ENCODE measurements around the gene CD9.
"Not testable (repeated sequence)": the region's sequence is repeated elsewhere in the genome, so short reads cannot be mapped to it uniquely, and the experiment has no call there.

Gene CD9

DNA sequence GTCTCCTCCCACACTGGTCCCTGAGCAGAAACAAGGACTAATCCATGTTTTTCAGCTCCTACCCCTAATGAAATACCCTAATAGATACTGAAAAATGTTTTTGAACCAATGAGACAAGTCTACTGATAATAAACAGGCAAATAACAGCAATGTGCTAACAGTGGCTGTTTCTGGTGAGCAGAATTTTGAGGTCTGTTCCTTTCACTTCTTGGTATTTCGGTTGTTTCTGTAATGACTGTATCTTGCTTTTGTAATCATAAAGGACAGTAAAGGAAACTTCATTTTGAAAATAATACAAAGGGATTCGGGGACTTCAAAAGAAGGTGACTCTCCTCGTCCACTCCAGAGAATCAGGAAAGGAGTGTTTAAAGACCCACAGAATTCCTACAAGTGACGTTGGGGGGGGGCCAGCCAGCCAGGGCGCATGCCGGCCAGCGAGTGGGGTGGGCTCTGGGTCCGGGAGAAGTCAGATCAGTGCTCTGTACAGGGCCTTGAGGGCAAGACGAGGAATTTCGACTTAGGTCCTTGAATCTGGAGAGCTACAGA, 1.1 kb upstream of the CD9 start:
- no peak for DNase-seq (ENCODE audit: low read depth in 2 of 2, low spot score in 1 of 2)

DNA sequence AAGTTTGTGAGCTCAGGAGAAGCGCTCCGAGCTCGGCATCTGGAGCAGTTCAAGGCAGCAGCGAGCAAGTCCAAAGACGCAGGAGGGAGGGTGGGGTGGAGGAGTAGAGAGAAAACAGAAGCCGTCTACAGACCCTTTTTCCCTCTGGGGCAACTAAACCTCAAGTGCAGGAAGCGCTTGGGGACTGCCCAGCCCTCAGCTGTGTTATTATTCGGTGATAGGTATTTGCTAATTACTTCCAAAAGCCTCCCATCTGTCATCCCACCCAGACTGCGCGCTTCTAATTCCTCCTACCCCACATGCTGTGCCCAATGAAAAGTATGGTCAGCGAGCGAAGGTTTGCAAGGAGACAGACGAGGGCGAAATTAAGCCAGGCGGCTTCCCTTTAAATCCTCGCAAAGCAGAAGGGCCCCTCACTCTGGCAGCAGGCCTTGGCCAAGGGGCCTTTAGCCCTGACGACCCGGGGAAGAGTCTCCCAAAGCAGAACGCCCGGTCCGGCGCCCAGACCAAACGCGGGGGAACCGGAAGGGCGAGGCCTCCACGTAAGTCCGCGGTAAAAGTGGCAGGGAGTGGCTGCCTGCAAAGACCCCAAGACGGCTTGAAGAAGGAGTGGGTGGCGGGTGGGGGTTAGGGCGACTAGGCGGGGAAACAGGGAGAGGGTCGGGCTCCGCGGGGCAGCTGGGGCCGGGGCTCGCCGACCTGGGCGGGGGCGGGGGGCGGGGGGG, 507 bp upstream of the CD9 start:
- no peak for DNase-seq (ENCODE audit: low read depth in 2 of 2, low spot score in 1 of 2)

DNA sequence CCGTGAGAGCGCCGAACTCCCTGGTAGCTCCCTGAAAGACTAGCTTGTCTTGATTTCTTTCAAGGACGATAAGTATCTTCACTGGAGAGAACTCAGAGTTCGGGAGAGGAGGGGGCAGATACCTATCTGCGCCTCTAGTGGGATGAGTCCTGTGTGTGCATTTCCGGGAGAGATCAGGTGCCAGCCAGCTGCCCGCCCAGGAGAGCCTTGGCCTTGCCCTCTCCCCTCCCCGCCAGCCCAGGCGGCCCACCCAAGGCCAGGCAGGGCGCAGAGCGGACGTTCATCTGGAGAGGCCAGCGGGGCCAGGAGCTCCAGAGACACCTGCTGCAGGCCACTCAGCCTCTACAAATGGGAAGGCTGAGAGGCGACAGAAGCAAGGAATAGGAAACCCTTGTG, 1.0 kb downstream of the CD9 start:
- no peak for DNase-seq (ENCODE audit: low read depth in 2 of 2, low spot score in 1 of 2)

DNA sequence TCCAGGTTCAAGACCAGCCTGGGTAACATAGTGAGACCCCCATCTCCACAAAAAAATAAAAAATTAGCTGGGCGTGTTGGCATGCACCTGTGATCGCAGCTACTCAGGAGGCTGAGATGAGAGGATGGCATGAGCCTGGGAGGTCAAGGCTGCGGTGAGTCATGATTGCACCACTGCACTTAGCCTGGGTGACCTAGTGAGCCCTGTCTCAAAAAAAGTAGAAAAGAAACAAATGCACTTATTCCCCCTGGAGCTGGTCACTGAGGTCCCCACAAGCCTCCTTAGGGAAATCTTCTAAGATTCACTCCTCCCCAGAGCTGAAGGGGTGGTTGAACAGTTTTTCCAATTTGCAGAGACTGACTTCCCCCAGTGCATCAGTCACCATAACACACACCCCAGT, 1.6 kb downstream of the CD9 start:
- no peak for DNase-seq (ENCODE audit: low read depth in 2 of 2, low spot score in 1 of 2)

DNA sequence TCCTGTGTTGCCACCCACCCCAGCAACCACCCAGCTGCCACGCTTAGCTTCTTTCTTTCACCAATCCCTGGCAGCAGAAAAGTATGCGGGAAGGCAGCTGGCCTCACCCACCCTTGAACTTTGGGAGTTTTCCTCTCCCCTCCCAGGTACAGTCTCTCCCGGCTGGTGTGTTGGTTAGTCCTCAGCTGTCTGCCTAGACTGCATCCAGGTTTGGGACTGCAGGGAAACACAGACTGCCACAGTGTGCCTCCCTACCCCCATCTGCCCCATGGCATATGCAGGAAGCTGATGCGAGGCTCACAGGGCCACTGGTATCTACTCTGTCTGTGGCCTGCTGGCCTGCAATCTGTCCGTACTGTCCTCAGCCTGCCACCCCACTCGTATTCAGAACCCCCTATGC, 2.1 kb downstream of the CD9 start:
- no peak for DNase-seq (ENCODE audit: low read depth in 2 of 2, low spot score in 1 of 2)

DNA sequence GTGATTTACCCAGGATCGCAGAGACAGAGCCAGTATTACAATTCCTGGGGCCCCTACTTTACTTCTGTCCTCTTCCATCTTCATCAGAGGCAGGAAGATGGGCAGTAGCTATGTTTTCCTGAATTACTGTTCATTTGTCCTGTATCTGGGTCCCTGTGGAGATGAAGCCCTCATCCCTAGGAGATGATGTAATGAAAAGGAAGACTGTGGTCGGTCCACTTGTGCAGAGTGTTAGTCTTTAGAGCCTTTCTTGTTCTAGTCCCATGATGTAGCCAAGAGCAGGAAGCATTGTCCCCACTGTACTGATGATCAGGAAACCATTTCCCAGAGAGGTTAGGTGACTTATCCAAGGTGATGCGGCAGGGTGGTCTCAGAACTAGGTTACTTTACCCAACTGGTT, 2.6 kb downstream of the CD9 start:
- no peak for DNase-seq (ENCODE audit: low read depth in 2 of 2, low spot score in 1 of 2)

DNA sequence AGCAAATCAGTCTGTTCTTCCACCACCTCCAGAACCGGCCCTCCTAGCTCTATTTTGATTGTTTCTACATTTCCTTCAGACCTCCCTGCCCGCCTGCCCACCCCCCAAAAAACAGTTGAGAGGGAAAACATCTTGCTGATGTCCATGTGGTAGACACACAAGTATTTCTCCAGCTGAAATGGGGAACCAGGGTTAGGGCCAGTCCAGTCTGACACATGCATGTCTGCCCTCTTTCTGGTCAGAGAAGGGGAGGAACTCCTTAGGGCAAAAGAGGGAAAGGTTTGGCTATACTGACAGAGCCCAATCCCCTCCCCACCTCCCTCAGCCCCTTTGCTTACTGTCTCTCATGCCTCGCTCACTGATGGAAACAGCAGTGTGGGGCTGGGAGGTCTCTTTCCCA, 3.4 kb downstream of the CD9 start:
- DNase-seq (ENCODE audit: low read depth in 2 of 2, low spot score in 1 of 2) = no peak

DNA sequence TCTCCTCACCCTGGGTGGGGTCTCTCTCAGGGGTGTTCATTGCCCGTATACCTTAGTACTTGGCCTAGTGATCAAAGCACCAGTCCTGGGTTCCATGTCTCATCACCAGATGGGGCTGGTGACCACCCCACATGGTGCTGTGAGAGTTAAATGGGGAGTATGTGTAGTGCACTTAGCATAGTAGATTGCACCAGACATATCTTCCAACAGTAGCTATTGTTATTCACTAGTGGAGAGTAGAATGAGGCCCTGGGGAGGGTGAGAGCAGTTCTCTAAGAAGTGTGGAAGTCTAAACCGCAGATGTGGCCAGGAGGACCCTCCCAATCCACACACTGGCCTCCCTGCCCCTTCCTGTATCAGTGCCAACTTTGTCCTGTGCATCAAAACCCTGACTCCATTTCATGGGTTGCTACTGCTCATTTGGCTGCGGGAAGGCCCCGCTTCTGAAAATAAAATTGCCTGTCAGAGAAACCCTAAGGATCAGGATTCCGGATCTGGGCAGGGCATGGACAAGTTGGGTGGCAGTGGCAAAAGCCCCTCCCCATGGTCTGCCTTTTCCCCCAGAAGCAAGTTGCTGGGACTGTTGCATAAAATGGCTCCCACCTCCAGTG, 4.4 kb downstream of the CD9 start:
- no peak for DNase-seq (ENCODE audit: low read depth in 2 of 2, low spot score in 1 of 2)

DNA sequence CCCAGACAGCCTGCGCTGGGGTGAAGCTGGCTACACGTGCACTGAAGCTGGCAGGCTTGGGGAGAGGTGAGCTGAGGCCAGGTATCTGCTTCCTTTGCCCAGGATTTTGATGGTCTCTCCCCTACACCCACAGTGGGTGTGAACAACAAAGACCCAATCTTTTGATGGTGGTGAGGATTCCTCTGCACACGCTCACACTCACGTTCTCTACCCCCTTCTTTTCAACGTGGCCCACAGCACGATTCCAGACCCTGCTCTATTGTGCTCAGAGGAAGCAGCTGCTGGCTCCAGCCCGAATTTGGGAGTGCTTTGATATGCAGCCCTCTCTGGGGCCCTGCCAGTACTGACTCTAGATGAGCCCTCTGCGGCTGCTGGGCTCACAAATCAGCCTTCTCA, 4.9 kb downstream of the CD9 start:
- no peak for DNase-seq (ENCODE audit: low read depth in 2 of 2, low spot score in 1 of 2)

DNA sequence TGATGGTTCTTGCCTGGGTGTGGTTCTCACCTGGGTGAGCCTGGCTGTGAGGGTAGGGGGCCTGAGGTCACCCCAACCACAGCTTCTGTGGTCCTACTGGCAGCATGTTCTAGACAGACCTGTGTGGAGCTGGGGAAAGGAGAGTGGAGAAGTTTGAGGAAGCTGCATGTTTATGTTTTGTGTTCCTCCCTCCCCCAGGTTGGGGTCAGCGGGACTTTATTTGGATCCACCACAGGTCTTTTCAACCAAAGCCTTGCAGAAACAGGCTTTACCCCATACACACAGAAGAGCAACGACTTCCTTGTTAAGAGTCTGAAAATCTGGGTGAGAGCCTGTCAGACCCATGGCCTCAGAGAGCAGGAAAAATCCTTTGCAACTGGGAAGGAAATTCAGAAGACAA, 5.6 kb downstream of the CD9 start:
- DNase-seq (ENCODE audit: low read depth in 2 of 2, low spot score in 1 of 2) = no peak

DNA sequence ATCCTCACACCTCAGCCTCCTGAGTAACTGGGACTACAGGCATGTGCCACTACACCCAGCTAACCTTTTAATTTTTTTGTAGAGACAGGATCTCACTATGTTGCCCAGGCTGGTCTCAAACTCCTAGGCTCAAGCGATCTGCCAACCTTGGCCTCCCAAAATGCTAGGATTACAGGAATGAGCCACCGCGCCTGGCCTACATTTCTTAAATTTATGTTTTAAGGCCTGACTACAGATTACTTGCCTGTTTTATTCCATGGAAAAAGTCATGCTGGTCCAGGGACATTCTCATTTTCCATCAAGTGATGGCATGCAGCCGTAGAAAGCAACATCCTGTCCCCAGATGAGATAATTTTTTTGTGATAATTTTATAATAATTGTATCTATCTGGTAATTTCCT, 6.1 kb downstream of the CD9 start:
- DNase-seq (ENCODE audit: low read depth in 2 of 2, low spot score in 1 of 2) = no peak

DNA sequence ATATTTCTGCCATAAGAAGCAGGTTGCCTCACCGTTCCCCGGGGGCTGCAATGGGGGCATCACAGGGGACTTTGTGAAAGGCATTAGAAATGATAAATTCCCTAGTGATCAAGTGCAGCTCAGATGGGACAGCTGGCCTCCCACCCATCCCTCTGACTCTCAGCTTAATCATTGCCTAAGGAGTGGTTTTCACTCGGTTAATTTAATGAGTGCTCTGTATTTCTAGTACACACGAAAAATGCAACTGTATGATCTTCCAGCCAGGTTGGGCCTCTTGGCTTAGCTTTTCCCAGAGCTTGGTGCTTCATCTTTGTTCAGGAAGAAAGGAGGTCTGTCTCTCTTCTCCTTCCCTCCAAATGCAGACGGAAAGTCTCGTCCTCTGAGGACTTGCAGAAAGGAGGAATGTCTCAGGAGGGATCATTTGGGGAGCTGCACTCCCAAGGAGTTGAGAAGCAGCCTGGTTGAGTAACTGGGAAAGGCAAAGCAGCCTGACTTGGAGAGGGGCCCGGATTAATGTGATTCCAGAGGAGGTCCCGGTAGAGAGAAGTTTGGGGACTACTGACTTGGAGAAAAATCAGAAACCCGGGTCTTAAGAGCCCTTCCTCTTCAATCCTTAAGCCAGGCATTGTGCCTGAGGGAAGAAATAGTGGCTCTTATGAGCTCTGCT, 7.2 kb downstream of the CD9 start:
- DNase-seq (ENCODE audit: low read depth in 2 of 2, low spot score in 1 of 2) = no peak

DNA sequence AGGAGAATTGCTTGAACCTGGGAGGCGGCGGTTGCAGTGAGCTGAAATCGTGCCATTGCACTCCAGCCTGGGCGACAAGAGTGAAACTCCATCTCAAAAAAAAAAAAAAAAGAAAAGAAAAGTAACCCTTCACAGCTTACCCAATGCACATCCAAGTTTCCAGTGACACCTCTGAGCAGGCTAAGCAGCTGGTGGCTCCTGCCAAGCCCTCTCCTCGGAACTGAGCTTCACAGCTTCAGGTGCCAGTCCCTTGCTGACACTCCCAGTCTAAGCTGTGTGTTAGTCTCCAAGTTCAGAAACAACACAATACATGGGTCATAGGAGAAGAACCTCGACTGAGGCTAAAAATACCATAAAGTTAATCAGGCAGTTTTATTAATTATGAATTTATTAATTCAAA, 7.9 kb downstream of the CD9 start:
- no peak for DNase-seq (ENCODE audit: low read depth in 2 of 2, low spot score in 1 of 2)

DNA sequence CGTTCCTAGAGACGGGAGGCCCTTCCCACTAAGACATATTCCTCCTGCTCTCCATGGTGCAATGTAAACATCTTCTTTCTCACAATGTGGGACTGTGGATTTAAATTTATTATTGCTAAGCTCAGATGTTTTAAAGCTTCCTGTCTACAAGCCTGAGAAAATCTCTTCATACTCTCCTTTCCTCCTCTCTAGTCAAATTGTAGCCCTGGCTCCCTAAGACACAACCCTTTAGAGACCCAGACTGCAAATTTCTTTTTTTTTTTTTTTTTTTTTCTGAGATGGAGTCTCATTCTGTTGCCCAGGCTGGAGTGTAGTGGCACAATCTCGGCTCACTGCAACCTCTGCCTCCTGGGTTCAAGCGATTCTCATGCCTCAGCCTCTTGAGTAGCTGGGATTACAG, 9.2 kb downstream of the CD9 start:
- DNase-seq (ENCODE audit: low read depth in 2 of 2, low spot score in 1 of 2) = not testable (repeated sequence)

DNA sequence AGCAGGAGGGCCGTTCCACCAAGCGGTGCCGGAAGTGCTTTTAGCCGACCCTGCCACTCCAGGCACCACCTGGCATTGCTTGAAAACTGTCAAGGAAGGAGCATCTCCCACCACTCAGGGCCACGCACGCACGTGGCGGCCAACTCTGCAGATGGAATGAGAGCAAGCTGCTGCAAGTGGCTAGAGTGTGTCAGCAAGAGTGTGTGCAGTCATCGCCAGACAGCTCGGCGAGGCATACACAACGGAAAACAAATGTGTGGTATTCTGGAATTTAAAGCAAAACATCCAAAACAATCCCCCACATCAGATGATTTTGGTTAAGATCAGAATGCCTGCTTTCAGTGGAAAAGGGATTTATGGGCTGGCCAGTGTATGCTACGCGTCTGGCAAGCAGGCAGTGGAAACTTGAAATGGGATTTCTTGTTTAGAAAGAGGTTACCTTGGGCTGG, 11.2 kb downstream of the CD9 start:
- no peak for DNase-seq (ENCODE audit: low read depth in 2 of 2, low spot score in 1 of 2)

DNA sequence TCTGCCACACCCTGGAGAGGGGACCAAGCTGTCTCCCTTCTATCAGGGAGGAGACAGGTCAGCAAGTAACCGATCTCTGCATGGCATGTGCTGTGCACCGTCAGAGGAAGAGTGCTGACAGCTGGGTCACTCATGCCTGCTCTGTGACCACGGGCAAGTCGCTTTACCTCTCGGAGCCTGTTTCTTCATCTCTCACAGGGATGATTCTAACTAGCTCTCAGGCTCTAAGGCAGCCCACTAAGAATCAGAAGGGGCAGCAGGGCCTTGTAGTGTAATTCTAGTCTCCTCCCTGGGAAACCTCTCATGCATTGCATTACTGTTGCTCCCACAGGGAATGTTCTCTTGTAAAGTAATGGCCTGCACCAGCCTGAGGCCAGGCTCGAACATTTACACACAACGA, 11.9 kb downstream of the CD9 start:
- no peak for DNase-seq (ENCODE audit: low read depth in 2 of 2, low spot score in 1 of 2)

DNA sequence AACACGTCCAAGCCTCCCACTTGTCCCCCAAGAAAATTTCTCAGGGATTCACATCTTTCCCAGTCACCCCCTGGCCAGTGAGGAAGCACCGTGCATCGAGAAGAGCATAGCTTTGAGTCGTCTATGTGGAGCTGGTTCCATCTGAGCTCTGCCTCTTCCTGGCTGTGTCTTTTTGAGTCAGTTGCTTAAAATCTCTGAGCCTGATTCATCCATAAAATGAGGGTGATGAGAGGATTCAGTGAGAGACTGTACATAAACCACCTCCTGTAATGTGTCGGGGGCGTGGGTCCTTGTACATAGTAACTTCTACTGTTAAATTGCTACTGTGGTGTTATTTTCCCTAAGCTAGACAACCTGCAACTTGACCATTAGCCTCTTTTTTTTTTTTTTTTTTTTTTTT, 13.8 kb downstream of the CD9 start:
- DNase-seq (ENCODE audit: low read depth in 2 of 2, low spot score in 1 of 2) = no peak

DNA sequence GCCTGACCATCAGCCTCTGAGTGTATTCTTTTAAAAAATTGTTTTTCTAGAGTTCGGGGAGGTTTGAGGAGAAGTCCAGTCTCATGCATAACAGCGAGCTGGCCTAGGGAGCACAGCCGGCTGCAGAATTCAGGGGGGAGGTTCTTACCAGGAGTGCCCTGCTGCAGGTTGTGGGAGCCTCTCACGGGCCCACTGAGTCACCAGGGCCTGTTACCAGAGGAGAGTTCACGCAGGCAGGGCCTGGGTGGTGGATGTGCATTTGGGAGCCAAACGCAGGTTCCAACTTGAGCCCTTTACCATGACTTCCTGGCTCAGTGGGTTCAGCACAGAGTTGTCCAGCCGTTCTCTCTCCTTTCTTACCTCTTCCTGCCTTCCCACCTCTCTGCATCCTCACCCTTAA, 14.4 kb downstream of the CD9 start:
- DNase-seq (ENCODE audit: low read depth in 2 of 2, low spot score in 1 of 2) = no peak

DNA sequence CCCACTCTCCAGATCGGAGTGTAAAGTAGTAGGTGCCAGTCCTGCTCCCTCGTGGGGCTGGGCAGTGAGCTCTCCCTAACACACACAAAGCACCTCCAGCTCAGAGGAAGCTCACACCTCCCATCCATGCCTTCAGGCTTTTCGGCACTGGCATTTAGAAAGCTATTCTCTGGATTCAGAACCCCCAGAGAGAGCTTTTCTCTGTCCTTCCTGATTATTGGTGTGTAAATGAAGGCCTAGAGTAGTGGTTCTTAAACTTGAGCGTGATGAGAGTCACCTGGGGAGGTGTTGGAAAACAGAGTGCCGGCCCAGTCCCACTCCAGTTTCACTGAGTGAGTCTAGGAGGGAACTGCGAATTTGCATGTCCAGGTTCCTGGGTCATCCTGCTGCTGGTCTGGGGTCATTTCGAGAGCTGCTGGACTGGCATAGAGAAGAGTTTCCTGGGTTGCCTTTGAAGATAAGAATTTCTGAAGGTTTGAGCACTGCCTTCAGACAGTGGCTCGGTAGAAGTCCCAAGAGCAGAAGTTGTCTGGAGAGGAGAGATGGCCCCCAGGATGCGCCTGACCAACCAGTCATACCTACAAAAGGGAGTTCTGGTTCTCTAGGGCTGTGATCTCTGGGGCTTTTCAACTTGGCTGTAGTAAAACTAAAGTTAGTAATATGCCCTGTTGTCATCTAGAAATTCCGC, 15.1 kb downstream of the CD9 start:
- DNase-seq (ENCODE audit: low read depth in 2 of 2, low spot score in 1 of 2) = no peak

DNA sequence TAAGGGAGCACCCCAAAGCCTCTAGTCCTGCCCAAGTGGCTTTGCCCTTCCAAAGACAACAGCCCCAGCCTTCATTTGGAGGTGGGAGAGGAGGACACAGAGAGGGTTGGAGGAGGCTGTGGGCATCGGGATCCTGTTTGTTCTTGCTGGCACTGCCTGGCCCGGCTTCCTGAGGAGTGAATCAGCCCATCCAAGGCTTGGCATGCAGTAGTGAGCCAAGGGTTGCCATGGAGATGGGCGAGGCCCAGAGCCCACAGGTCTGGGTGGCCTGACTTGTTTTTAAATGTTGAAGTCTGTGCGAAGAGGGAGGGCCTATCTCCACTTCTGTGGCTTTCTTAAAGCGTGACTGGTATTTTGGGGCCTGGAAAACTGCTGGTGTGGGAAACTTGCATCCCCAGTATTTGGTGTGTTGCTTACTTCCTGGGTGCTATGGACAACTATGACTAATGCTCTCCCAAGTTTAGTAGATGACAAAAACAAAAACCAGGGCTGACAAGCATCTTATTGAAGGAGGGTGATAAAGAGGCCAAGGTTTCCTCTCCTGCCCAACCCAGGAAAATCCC, 15.8 kb downstream of the CD9 start:
- no peak for DNase-seq (ENCODE audit: low read depth in 2 of 2, low spot score in 1 of 2)

DNA sequence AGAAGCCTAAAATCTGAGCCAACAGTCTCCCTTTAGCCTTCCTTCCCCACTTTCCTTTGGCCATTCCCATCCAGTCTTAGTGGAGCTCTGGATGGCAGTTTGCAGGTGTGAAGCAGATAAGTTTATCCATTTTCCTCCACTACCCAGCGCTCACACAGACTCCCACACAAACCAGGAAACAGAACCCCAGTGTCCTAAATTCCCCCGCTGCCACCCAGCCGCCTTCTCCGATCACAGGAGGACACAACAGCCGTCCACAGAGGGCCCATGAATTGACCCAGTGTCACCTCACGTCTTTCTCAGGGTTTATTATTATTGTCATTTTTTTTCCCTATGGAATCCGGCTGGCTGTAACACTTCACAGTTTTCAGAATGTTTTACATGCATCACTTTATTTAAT, 16.4 kb downstream of the CD9 start:
- no peak for DNase-seq (ENCODE audit: low read depth in 2 of 2, low spot score in 1 of 2)

Data from stimulated activated CD8-positive, alpha-beta memory T cell treated with anti-CD3 and anti-CD28 coated beads, Interleukin-4, amount 100 ng/mL, for 4 hours (primary cell).